Stimulated activated CD8-positive, alpha-beta memory T cell treated with anti-CD3 and anti-CD28 coated beads, Interleukin-12 subunit alpha, Interleukin-12 subunit beta, amount 100 ng/mL, for 24 hours (primary cell): Measurements from ENCODE around the gene PSTPIP2.
"Not testable (repeated sequence)": the region's sequence is repeated elsewhere in the genome, so short reads cannot be mapped to it uniquely, and the experiment has no call there.

Source experiments
- DNase-seq: peaks from one replicate; pipeline ENCODE4 v3.0.0-alpha.2; 2020; ENCODE audit errors: extremely low read depth

PSTPIP2 gene

GRCh38 chr18:45991788-45992187, 80.3 kb downstream of the PSTPIP2 start:
- DNase-seq, result no peak

- DNase-seq, result no peak
Observed at GRCh38 chr18:45984546-45985235, 87.4 kb downstream of the PSTPIP2 start.

- no peak for DNase-seq
Observed at GRCh38 chr18:45981821-45982220, 90.2 kb downstream of the PSTPIP2 start.

GRCh38 chr18:45980229-45980628, 91.8 kb downstream of the PSTPIP2 start:
- DNase-seq, result no peak

- DNase-seq, result no peak
Observed at GRCh38 chr18:45978084-45978483, 94.0 kb downstream of the PSTPIP2 start.

- no peak for DNase-seq
Observed at GRCh38 chr18:45976974-45977373, 95.1 kb downstream of the PSTPIP2 start.

GRCh38 chr18:45976566-45976965, 95.5 kb downstream of the PSTPIP2 start:
- DNase-seq, result no peak

GRCh38 chr18:45974088-45974536, 97.9 kb downstream of the PSTPIP2 start:
- no peak for DNase-seq

GRCh38 chr18:45967007-45967706, 104.9 kb downstream of the PSTPIP2 start, which contains the start of gene EPG5:
Gene EPG5 (minus strand): TSS chr18:45967329. CDS start chr18:45967239, 90 bp downstream.
- peak; percentile 79 for DNase-seq

- not testable (repeated sequence) for DNase-seq
Observed at GRCh38 chr18:45964913-45965312, 107.1 kb downstream of the PSTPIP2 start.

GRCh38 chr18:45962866-45963265, 109.2 kb downstream of the PSTPIP2 start:
- no peak for DNase-seq

- DNase-seq, result no peak
Observed at GRCh38 chr18:45962461-45962860, 109.6 kb downstream of the PSTPIP2 start.

GRCh38 chr18:45959484-45959883, 112.6 kb downstream of the PSTPIP2 start:
- DNase-seq, result not testable (repeated sequence)

GRCh38 chr18:45958730-45959129, 113.3 kb downstream of the PSTPIP2 start:
- DNase-seq, result no peak

- no peak for DNase-seq
Observed at GRCh38 chr18:45958027-45958426, 114.0 kb downstream of the PSTPIP2 start.

GRCh38 chr18:45957100-45957499, 115.0 kb downstream of the PSTPIP2 start:
- no peak for DNase-seq

GRCh38 chr18:45954070-45954934, 117.8 kb downstream of the PSTPIP2 start:
- no peak for DNase-seq

GRCh38 chr18:45951016-45951714, 120.9 kb downstream of the PSTPIP2 start:
- no peak for DNase-seq

GRCh38 chr18:45945669-45946068, 126.4 kb downstream of the PSTPIP2 start:
- no peak for DNase-seq

GRCh38 chr18:45940724-45941123, 131.3 kb downstream of the PSTPIP2 start:
- no peak for DNase-seq

- no peak for DNase-seq
Observed at GRCh38 chr18:45939236-45939635, 132.8 kb downstream of the PSTPIP2 start.
